Measurements from ENCODE around the gene CRACR2A. TPM values are rescaled to one million over a fixed set of nuclear protein-coding genes. Genes with fewer than 3 reads are reported as not detected.
A peak's percentile ranks its signal among the peaks of the same experiment; 100 is the strongest.

The CRACR2A gene
- polyA plus RNA-seq, 1 donor from 2014 or later = 2.1 TPM

DNA sequence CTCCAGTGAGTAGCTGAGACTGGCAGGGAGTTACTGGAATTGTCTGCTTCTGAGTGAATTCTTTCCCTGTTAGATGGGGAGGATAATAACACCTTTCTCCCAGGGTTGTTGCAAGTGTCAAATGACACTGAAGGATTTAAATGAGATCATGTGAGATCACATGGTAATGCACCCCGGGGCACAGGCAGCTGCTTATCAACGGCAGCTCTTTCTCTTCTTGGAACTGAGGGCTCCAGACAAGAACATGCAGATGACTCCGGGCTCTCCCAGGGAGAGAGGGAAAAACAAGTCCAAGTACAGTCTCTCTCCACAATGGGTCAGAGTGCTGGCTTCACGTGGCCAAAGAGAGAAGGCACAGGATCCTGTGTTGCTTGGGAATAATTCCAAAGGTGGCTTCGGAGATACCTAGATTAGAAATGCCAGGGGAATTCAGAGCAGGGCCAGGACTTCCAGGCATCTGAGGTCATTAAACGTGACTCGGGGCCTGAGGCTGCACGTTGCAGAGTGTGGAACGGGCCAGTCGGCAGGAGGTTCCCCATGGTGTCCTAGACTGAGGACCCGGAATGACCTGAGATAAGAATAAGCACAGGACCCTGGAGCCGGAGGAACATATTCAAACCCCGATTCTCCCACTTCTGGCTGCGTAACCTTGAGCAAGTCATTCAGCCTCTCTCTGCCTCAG lies 152.7 kb downstream of the CRACR2A start:
- Histone ChIP-seq H2AFZ (ENCODE audit: low read depth, low read length) (no peak overlapping the region), H3F3A (ENCODE audit: insufficient read depth, low read length, poor library complexity, severe bottlenecking) (no peaks in the 10 kb centered on the region), H3K4me3 (ENCODE audit: low read length) (peak overlapping the region; percentile 15), H3K27me3 (ENCODE audit: insufficient read depth, low read depth, low read length) (no peaks in the 10 kb centered on the region), H3K4me2 (ENCODE audit: low read length) (no peak overlapping the region), H3K79me2 (replicated peaks; ENCODE audit: insufficient read depth, low read length) (no peaks in the 10 kb centered on the region), H3K9ac (ENCODE audit: low read length) (peak overlapping the region; percentile 36), H3K36me3 (ENCODE audit: insufficient read depth, low read length) (no peaks in the 10 kb centered on the region), H3K9me3 (ENCODE audit: low read length) (no peaks in the 10 kb centered on the region), H3K27ac (ENCODE audit: low read length) (peak overlapping the region; percentile 71), H4K20me1 (ENCODE audit: insufficient read depth) (no peaks in the 10 kb centered on the region), H3K9me2 (ENCODE audit: insufficient read depth, low read length) (no peaks in the 10 kb centered on the region)
- TF ChIP-seq RAD21 (conservative IDR thresholded peaks at IDR 0.05) (peak; percentile 12), EP300 (conservative IDR thresholded peaks at IDR 0.05; ENCODE audit: poor library complexity, severe bottlenecking) (no peak), TAF1 (IDR thresholded peaks at IDR 0.05; ENCODE audit: low read depth) (no peak), MXI1 (conservative IDR thresholded peaks at IDR 0.05; ENCODE audit: poor library complexity, severe bottlenecking) (no peak), POLR2AphosphoS5 (IDR thresholded peaks at IDR 0.05) (peak; percentile 52)
- TF ChIP-seq, protein P1, sequence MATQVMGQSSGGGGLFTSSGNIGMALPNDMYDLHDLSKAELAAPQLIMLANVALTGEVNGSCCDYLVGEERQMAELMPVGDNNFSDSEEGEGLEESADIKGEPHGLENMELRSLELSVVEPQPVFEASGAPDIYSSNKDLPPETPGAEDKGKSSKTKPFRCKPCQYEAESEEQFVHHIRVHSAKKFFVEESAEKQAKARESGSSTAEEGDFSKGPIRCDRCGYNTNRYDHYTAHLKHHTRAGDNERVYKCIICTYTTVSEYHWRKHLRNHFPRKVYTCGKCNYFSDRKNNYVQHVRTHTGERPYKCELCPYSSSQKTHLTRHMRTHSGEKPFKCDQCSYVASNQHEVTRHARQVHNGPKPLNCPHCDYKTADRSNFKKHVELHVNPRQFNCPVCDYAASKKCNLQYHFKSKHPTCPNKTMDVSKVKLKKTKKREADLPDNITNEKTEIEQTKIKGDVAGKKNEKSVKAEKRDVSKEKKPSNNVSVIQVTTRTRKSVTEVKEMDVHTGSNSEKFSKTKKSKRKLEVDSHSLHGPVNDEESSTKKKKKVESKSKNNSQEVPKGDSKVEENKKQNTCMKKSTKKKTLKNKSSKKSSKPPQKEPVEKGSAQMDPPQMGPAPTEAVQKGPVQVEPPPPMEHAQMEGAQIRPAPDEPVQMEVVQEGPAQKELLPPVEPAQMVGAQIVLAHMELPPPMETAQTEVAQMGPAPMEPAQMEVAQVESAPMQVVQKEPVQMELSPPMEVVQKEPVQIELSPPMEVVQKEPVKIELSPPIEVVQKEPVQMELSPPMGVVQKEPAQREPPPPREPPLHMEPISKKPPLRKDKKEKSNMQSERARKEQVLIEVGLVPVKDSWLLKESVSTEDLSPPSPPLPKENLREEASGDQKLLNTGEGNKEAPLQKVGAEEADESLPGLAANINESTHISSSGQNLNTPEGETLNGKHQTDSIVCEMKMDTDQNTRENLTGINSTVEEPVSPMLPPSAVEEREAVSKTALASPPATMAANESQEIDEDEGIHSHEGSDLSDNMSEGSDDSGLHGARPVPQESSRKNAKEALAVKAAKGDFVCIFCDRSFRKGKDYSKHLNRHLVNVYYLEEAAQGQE (IDR thresholded peaks at IDR 0.05; ENCODE audit: borderline replicate concordance) = peak; percentile 83

DNA sequence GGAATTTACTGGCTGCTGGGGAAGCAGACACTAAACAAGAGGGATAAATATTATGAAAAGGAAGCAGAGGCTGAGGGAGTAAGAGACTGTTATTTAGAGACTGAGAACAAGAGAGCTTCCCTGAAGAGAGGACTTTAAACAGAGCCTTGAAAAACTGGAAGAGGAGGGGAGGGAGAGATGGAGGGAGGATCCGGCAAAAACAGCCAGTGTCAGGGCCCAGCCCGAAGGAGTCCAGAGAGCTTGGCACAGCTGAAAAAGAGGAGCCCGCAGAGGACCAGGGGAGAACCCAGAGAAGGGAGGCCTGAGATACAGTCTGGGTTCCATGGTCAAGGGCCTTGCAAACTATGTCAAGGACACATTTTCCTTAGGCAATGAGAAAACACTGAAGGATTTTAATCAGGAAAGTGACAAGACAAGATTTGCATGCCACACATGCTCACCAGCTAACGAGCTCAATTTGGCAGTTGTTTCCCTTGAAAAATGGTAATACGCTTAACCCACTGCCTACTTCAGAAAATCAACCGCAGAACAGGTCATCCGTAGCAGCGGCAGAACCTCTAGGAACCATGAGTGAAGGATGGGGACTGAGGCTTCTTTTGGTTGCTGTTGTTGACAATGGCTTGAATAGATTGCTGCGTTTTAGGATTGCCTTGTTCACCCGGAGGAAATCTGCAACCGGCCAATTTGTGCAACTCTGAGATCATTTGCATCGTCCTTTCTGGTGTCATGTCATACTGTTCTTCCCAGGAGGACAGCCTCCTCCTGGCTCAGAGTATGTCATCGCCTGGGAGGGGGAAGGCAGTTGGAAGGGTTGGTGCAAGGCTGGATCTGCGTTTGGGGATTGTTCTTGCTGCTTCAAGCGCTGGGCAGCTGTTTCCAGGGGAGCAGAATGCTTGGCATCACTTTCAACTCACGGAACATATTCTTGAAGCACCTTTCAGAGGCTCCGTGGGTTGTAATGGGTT lies 153.7 kb downstream of the CRACR2A start:
- Histone ChIP-seq H2AFZ (ENCODE audit: low read depth, low read length) (no peak overlapping the region), H3K9me2 (ENCODE audit: insufficient read depth, low read length) (no peaks in the 10 kb centered on the region), H4K20me1 (ENCODE audit: insufficient read depth) (no peaks in the 10 kb centered on the region), H3K79me2 (replicated peaks; ENCODE audit: insufficient read depth, low read length) (no peaks in the 10 kb centered on the region), H3F3A (ENCODE audit: insufficient read depth, low read length, poor library complexity, severe bottlenecking) (no peaks in the 10 kb centered on the region), H3K9ac (ENCODE audit: low read length) (peak overlapping the region; percentile 24), H3K36me3 (ENCODE audit: insufficient read depth, low read length) (no peaks in the 10 kb centered on the region), H3K4me2 (ENCODE audit: low read length) (no peak overlapping the region), H3K9me3 (ENCODE audit: low read length) (no peaks in the 10 kb centered on the region), H3K4me3 (ENCODE audit: low read length) (peak overlapping the region; percentile 15), H3K27me3 (ENCODE audit: insufficient read depth, low read depth, low read length) (no peaks in the 10 kb centered on the region), H3K27ac (ENCODE audit: low read length) (peak overlapping the region; percentile 71)
- TF ChIP-seq, protein P1 (IDR thresholded peaks at IDR 0.05; ENCODE audit: borderline replicate concordance) = no peak
- TF ChIP-seq POLR2AphosphoS5 (IDR thresholded peaks at IDR 0.05) = no peak
- no peak for TF ChIP-seq MXI1 (conservative IDR thresholded peaks at IDR 0.05; ENCODE audit: poor library complexity, severe bottlenecking)
- TF ChIP-seq, protein P2, sequence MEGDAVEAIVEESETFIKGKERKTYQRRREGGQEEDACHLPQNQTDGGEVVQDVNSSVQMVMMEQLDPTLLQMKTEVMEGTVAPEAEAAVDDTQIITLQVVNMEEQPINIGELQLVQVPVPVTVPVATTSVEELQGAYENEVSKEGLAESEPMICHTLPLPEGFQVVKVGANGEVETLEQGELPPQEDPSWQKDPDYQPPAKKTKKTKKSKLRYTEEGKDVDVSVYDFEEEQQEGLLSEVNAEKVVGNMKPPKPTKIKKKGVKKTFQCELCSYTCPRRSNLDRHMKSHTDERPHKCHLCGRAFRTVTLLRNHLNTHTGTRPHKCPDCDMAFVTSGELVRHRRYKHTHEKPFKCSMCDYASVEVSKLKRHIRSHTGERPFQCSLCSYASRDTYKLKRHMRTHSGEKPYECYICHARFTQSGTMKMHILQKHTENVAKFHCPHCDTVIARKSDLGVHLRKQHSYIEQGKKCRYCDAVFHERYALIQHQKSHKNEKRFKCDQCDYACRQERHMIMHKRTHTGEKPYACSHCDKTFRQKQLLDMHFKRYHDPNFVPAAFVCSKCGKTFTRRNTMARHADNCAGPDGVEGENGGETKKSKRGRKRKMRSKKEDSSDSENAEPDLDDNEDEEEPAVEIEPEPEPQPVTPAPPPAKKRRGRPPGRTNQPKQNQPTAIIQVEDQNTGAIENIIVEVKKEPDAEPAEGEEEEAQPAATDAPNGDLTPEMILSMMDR (IDR thresholded peaks at IDR 0.05; ENCODE audit: poor library complexity, severe bottlenecking) = no peak
- TF ChIP-seq EP300 (conservative IDR thresholded peaks at IDR 0.05; ENCODE audit: poor library complexity, severe bottlenecking) = no peak
- no peak for TF ChIP-seq RAD21 (conservative IDR thresholded peaks at IDR 0.05)
- no peak for TF ChIP-seq SMC3 (conservative IDR thresholded peaks at IDR 0.05; ENCODE audit: poor library complexity)
- no peak for TF ChIP-seq TAF1 (IDR thresholded peaks at IDR 0.05; ENCODE audit: low read depth)
- TF ChIP-seq EZH2 (IDR thresholded peaks at IDR 0.05; ENCODE audit: borderline replicate concordance, insufficient read depth, low read length, poor library complexity, severe bottlenecking) = no peak

Data from neural cell (in vitro differentiated cells).